ENCODE data around the gene RAD9A. TPM values are rescaled to one million over a fixed set of nuclear protein-coding genes. Genes with fewer than 3 reads are reported as not detected.

Gene RAD9A
- total RNA-seq (2014; rRNA removed; shearing (Covaris generic)): 7.3 and 8.3 TPM in 2 replicates

DNA sequence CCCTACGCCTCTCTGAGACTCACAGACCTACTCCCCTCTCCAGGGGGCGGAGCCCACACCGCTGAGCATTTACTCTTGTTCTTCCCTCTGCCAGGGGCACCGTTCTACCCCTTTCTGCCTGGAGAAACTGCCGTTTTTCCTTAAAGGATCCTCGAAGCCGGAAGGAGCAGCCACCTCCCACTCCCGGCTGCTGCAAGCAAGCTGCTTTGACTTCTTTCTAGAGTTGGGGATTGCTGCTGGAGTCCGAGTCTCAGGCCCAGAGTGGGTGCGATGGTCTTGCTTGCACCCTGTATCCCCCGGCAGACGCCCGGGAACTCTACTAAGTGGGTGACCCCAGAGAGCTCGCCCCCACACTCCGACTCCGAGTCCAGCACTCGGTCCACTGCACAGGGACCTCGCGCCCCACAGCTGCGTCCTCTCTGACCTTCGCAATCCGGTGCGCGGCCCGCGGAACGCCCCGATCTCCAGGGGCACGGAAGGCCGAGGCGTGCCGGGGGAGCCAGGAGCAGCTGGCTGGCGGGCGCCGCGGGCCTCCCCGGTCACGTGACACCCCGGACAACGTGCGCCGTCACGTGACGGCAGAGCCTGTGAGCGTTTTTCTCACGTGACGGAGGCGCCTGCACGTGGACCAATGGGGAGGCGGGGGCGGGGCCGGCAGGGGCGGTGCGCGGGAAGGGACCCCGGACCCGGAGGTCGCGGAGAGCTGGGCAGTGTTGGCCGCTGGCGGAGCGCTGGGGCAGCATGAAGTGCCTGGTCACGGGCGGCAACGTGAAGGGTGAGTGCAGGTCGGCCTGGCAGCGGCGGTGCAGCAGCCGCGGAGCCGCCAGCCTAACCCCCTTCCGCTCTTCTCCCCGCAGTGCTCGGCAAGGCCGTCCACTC, at the start of gene RAD9A:
RAD9A (plus strand) TSS at position 683 of the 879 bp plus-strand sequence; CDS start at position 742, 59 bp downstream.
- DNase-seq (ENCODE audit: low spot score): peak; percentile 91

- no peak for DNase-seq (ENCODE audit: low spot score)
Observed at GRCh38 chr11:67344264-67344663, 47.5 kb upstream of the RAD9A start.

GRCh38 chr11:67345247-67345919, 46.4 kb upstream of the RAD9A start:
- DNase-seq (ENCODE audit: low spot score): no peak

GRCh38 chr11:67345920-67346819, 45.6 kb upstream of the RAD9A start:
- DNase-seq (ENCODE audit: low spot score): peak; percentile 59

- no peak for DNase-seq (ENCODE audit: low spot score)
Observed at GRCh38 chr11:67347964-67348749, 43.6 kb upstream of the RAD9A start.

DNA sequence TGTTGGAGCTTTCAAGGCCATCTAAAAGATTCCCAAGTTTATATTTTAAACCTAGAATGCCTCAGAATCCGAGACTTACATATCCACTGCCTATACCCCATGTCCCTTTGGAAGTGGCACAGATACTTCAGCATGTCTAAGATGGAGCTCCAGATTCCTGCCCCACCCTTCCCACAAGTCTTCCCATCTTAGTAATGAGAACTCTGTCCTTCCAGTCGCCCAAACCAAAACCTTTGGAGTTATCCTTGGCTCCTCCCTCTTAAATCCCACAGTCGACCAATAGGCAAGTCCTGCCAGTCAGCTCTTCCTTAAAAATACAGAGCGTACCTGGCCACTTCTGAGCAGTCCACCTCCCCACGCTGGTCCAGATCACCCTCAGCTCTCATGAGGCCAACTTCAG, 42.8 kb upstream of the RAD9A start:
- no peak for DNase-seq (ENCODE audit: low spot score)

DNA sequence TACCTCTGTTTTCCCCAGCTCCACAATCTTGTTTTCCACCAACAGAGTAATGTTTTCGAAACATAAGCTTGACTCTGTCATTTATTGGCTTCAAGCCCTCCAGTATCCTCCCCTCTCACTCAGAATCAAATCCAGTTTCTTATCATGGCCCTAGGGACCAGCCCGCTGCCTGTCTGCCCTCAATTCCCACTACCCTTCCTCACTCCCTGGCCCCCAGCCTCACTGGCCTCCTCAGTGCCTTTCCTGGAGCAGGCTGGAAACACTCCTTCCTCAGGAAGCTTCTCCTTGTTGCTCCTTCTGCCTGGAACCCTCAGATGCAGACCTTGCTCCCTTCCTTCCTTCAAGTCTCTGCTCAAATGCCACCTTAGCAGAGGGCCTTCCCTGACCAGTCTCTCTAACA, 42.3 kb upstream of the RAD9A start:
- no peak for DNase-seq (ENCODE audit: low spot score)

- DNase-seq (ENCODE audit: low spot score): no peak
Observed at GRCh38 chr11:67349928-67350465, 41.8 kb upstream of the RAD9A start.

DNA sequence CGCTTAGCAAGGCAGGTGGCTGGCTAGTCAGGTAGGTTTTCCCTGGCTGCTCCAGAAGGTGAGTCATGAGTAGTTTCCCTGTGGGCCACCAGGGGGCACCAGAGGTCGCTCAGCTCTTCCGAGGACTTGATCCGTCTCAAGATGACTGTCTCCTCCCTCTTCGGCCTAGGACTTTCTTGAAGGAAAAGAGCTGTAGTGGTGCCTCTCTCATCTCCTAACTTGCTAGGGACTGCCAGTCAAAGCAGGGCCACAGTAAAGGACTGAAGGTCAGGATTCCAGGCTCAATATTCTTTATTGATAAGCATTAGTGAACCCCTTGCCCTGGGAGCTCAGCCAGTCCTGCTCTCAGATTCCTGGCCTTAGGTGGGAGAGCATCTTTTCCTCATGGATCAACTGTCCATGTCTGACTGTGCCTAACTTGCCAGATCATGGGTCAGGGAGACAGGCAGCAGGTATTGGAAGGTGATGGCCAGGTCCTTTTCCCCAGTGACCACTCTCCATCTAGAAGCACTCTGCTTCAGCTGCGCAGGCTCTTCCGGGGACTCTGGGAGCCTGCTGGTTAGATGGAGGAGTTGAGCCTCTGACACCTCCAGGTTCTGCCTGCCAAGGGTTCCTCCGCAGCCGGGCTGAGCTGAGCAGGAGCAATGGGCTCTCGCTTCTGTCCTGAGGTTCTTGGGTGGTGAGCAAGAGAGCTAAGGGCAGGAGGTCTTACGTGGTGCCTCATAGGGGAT, 40.3 kb upstream of the RAD9A start:
- DNase-seq (ENCODE audit: low spot score): peak; percentile 75

GRCh38 chr11:67352546-67353316, 39.1 kb upstream of the RAD9A start:
- DNase-seq (ENCODE audit: low spot score): no peak

GRCh38 chr11:67353317-67354074, 38.3 kb upstream of the RAD9A start, which contains the start of gene POLD4:
TSS of gene POLD4 (minus strand) at chr11:67353546. CDS start at chr11:67353399, 147 bp downstream.
- peak; percentile 92 for DNase-seq (ENCODE audit: low spot score)

DNA sequence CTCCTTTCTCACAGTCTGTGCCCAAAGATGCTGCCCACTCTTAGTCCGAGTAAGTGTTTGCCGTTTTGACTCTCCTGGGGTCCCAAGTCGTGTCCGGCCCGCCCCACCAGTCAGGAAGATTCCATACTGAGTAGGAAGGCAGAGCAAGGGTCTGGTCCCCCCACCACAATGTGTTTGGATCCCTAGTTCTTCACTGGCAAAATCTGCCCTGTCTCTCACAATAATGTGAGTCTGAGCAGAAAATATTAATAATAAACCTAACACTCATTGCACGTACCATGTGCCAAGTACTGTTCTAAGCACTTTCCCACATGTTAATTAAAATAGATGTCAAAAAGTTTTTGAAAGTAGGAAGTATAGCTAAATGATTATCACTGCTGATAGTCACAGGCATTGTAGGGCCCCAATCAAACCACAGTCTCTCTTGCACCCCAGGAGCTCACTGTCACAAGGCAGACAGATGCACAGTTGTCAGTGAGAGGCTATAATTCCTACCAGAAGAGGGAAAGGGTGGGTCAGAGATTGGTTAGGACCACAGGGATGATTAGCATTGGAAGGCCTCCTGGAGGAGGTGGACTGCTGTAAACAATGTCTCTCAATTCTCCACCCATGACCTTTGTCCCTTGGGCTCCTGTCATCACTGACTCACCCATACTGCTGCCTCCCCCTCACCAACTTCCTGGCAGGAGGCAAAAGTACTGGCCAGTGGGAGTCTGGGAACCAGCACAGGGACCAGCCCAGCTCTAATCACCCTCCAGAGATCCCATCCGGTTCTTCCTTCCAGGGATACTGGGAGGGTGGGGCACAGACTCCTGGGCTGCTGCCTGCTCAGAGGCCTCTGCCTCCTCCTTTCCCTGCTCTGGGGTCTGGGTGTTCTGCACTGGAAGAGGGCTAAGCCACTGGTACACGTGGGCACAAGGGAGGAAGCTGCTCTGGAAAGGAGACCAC, 37.4 kb upstream of the RAD9A start:
- DNase-seq (ENCODE audit: low spot score): peak; percentile 93

DNA sequence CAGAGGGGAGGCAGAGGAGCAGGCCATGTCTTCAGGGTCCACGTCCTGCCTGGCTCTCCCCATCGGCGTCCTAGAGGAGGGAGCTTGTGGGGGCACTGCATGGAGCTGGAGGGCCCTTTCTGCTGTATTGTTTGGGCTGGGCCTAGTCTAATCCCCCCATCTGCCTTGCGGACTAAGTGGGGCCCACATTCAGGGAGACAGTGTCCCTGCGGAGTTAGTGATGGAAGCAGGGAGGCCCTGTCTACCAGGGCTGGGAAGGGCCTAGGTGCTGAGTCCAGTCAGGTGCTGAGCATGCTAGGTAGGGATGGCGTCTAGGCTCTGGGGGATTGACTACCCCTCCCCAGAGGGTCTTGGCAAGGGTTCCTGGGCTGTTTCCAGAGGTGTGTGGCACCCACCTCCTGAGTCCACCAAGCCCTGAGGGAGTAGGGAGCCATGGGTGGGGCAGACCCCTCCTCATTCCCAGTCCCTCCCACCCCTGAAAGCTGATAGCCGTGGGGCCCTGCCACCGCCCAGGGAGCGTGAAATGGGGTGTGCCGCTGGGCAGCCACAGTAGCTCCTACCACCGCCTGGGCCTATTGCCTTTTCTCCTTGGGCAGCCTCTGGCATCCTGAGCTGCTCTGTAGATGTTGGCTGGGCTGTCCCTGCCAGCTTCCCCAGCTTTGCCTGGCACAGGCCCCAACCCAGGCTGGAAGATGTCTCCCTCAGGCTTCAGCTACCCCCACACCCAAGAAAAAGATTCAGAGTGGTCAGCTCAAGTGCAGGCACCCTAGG, 36.6 kb upstream of the RAD9A start:
- DNase-seq (ENCODE audit: low spot score): no peak

DNA sequence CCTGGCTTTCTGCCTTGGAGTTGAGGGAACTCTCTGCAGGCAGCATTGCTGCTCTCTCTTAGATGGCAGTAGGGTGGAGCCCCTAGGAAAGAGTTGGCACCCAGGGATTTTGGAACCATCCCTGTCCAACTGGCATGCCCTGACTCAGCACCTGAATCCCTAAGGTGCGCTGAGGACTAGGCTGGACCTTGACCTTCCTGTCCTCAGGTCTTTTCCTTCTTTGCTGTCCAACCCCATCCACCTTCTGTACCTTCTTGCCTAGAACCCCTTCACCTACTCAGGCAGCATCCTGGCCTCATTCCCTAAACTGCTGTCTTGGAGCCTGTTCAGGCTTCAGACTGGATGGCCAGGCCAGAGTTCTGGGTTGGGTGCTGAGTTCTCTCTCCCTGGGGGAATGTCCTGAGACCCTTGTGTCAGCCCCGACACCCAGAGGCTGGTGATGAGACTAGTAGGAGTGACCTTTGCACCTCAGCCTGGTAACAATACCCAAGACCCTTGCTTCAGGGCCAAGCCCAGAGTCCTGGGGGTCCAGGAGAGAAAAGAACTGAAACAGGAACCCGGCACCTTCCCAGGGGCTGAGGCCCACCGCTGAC, 35.9 kb upstream of the RAD9A start:
- DNase-seq (ENCODE audit: low spot score): no peak

DNA sequence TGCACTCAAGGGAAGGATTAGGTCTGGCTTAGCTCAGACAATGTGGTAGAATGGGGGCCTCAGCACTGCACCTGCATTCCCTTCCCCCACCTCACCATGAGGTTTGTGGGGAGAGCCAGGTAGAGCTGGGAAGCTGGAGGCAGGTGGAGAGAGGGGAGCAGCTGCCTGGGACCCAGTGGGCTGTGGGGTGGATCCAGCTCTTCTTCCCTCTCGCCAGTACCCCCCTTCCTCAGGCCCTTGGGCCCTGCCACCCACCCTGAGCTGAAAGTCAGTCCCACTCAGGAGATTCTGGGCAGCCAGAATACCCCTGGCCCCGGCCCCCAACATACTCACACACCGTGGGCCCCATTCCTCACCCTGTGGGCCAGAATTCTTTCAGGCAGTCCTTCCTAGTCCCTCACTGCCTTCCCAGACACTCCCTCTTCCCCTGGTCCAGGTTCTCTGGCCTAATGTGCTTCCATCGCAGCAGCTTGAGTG, 35.4 kb upstream of the RAD9A start:
- DNase-seq (ENCODE audit: low spot score): no peak

All from H4 (cell line).